ENCODE data around the gene ATAT1. TPM values are rescaled to one million over a fixed set of nuclear protein-coding genes. Genes with fewer than 3 reads are reported as not detected.
A peak's percentile ranks its signal among the peaks of the same experiment; 100 is the strongest.

The ATAT1 gene
- total RNA-seq, 3 donors from 2014 or later = 10.6 to 18.4 (median 12.7) TPM

DNA sequence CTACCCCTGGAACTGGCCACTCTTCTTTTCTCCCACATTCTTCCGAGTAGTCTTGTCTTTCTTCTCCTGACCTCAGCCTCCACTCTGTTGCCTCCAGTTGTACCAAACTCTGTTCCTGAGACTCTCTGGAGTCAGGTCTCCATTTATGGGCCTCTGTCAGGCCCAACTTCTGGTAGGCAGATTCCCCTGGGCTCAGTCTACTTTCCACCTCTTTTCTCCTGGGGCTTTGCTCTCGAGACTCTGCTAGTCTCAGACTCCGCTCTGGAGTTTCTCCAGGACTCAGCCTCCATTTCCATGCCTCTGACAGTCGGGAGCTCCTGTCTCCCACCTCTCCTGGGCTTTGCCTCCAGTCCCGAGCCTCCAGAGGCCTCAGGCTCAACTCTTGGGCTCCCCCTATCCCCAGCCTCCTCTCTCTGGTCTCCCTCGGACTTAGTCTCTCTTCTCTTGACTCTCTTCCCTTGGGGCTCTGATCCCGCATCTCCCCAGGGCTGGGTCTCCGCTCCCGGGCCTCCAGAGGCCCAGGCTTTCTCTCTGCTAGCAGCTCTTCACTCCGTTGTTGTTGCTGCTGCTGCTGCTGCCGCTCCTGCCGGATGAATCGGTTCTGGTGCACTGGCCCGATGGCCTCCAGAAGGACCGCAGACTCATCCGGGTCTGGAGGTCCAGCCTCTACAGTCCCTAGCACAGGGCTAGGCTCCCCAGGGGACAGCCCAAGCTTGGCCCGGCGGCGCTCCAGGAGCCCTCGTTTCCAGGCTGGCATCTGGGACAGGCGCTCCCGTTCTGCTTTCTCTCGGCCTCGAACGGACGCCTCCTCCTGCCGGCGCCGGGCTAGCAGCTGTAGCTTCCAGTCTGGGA, 58.7 kb downstream of the ATAT1 start:
- TF ChIP-seq, protein P1, sequence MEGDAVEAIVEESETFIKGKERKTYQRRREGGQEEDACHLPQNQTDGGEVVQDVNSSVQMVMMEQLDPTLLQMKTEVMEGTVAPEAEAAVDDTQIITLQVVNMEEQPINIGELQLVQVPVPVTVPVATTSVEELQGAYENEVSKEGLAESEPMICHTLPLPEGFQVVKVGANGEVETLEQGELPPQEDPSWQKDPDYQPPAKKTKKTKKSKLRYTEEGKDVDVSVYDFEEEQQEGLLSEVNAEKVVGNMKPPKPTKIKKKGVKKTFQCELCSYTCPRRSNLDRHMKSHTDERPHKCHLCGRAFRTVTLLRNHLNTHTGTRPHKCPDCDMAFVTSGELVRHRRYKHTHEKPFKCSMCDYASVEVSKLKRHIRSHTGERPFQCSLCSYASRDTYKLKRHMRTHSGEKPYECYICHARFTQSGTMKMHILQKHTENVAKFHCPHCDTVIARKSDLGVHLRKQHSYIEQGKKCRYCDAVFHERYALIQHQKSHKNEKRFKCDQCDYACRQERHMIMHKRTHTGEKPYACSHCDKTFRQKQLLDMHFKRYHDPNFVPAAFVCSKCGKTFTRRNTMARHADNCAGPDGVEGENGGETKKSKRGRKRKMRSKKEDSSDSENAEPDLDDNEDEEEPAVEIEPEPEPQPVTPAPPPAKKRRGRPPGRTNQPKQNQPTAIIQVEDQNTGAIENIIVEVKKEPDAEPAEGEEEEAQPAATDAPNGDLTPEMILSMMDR (IDR thresholded peaks at IDR 0.05) = no peak

GRCh38 chr6:30686009-30686907, 59.6 kb downstream of the ATAT1 start, which contains the start of gene PPP1R18:
Gene PPP1R18, minus strand, starts transcription at chr6:30686645. Its CDS starts 627 bp downstream, at chr6:30686018.
- Histone ChIP-seq H3K4me3 (peak within 1 kb of the TSS; percentile 24), H3K9me3 (no peaks in the 10 kb centered on the region), H3K36me3 (ENCODE audit: low read depth) (no peaks in the 10 kb centered on the region), H3K4me1 (ENCODE audit: low read depth) (peaks cover 24% of the 10 kb centered on the region)
- TF ChIP-seq, protein P1 (IDR thresholded peaks at IDR 0.05) = no peak
- ATAC-seq = peak; percentile 53
- peak; percentile 78 to 92 (median 83) for DNase-seq
- intact Hi-C loops (cut with DNase I, micrococcal nuclease) = no loop called here

More for the DNA sequence above, 58.7 kb downstream of the ATAT1 start:
- Histone ChIP-seq H3K4me3 (peak overlapping the region; percentile 22), H3K9me3 (no peaks in the 10 kb centered on the region), H3K4me1 (ENCODE audit: low read depth) (peaks cover 21% of the 10 kb centered on the region), H3K36me3 (ENCODE audit: low read depth) (no peaks in the 10 kb centered on the region)
- intact Hi-C loops (cut with DNase I, micrococcal nuclease) = no loop called here
- DNase-seq (peak in 2 of 3 donors; percentile 45 to 65), ATAC-seq (no peak)

DNA sequence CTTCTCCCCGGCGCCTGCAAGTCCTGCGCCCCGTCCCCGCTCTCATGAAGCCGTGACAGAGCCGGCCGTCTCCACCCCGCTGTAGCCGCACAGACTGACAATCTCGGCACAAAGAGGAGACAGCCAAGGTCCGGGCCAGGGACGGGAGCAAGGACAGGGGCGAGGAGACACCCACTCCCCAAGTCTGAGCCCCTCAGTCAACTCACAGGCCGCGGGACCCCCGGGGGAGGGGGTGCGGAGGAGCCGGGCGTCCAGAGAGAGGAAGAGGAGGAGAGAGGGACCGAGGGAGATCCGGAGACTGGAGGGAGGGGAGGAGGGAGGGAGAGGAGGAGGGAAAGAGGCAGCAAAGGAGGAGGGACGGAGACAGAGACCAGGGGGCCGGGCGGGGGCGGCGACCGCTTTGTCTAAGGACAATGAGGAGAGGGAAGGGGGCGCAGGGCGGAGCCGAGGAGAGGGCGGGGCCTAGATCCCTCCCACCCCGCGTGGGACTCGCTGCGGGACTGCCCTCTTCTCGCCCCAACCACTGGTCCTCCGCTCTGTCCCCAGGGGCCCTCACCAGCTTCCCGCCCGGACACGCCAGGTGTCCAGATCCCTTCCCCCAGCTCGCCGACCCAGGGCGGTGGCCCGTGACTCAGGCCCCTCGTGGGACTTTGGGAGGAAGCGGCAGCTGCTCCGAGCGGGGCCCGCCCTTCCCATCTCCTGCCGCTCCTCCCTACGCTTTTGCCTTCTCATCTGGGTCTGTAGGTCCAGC, 60.4 kb downstream of the ATAT1 start:
- Histone ChIP-seq H3K4me3 (peak overlapping the region; percentile 24), H3K4me1 (ENCODE audit: low read depth) (peaks cover 24% of the 10 kb centered on the region), H3K9me3 (no peaks in the 10 kb centered on the region), H3K36me3 (ENCODE audit: low read depth) (no peaks in the 10 kb centered on the region)
- TF ChIP-seq, protein P1 (IDR thresholded peaks at IDR 0.05) = no peak
- intact Hi-C loops (cut with DNase I, micrococcal nuclease) = no loop called here
- ATAC-seq = peak; percentile 58
- peak; percentile 83 to 97 (median 87) for DNase-seq

GRCh38 chr6:30687659-30688431, 61.2 kb downstream of the ATAT1 start:
- intact Hi-C loops (cut with DNase I, micrococcal nuclease) = no loop called here
- DNase-seq (peak in 1 of 3 donors; percentile 67), ATAC-seq (no peak)
- H3K9me3 ChIP-seq = no peaks in the 10 kb centered on the region
- H3K4me1 ChIP-seq (ENCODE audit: low read depth) = peaks cover 21% of the 10 kb centered on the region
- H3K36me3 ChIP-seq (ENCODE audit: low read depth) = no peaks in the 10 kb centered on the region
- H3K4me3 ChIP-seq = peak overlapping the region; percentile 24
- TF ChIP-seq, protein P1 (IDR thresholded peaks at IDR 0.05) = no peak
